ENCODE data around the gene CIAO2B. TPM values are rescaled to one million over a fixed set of nuclear protein-coding genes. Genes with fewer than 3 reads are reported as not detected.

CIAO2B gene
- total and polyA plus RNA-seq, 5 donors from 2014 or later, result 64.6 to 161 (median 143) TPM

GRCh38 chr16:66882702-66883101 lies 51.5 kb downstream of the CIAO2B start:
- peaks cover 13 to 44% (median 30%) of the 10 kb centered on the region in 4 donors for H3K4me1 Mint-ChIP-seq
- DNase-seq, result no peak
- Histone ChIP-seq H3K36me3 (ENCODE audit: control insufficient read depth, insufficient read depth, low read length) (peaks cover 20% of the 10 kb centered on the region), H3K9me3 (ENCODE audit: control insufficient read depth in 2 of 2, low read length in 2 of 2) (no peaks in the 10 kb centered on the region), H3K4me1 (ENCODE audit: control insufficient read depth, insufficient read depth, low read length, poor library complexity, severe bottlenecking) (peaks cover 22% of the 10 kb centered on the region), H3K27ac (ENCODE audit: insufficient read depth, low read length, poor library complexity, severe bottlenecking) (no peak overlapping the region), H3K4me3 (ENCODE audit: low read depth, low read length) (no peak overlapping the region), H3K27me3 (ENCODE audit: control insufficient read depth, insufficient read depth, low read length) (no peaks in the 10 kb centered on the region)
- H3K9me3 Mint-ChIP-seq, result no peaks in the 10 kb centered on the region
- peak overlapping the region in 2 of 4 donors; percentile 51 to 90 for H3K4me3 Mint-ChIP-seq
- no peaks in the 10 kb centered on the region for H3K27me3 Mint-ChIP-seq
- ATAC-seq (ENCODE audit: low read depth in 2 of 2), result no peak
- no peak overlapping the region for H3K27ac Mint-ChIP-seq
- H3K36me3 Mint-ChIP-seq, result peaks cover 19% of the 10 kb centered on the region

Other genes starting within 250 kb of the CIAO2B start
- gene CMTM4, start 237.7 kb downstream of the CIAO2B start, total RNA-seq, result 0.64 TPM
- under 1 TPM; 0.10 to 0.20 (median 0.15) TPM for gene CMTM4, start 237.7 kb downstream of the CIAO2B start, polyA plus RNA-seq
- gene DYNC1LI2, start 182.8 kb downstream of the CIAO2B start, total RNA-seq, result 91.9 TPM
- gene DYNC1LI2, start 182.8 kb downstream of the CIAO2B start, polyA plus RNA-seq, result 10 to 100 TPM; 22.4 to 30.6 (median 24.4) TPM
- 0.20 TPM for gene TERB1, start 132.8 kb downstream of the CIAO2B start, total RNA-seq
- not detected for gene TERB1, start 132.8 kb downstream of the CIAO2B start, polyA plus RNA-seq
- gene NAE1, start 103.4 kb downstream of the CIAO2B start, total RNA-seq, result 68.1 TPM
- gene NAE1, start 103.4 kb downstream of the CIAO2B start, polyA plus RNA-seq, result 10 to 100 TPM; 81.2 to 89.1 (median 86.5) TPM
- not detected for gene CA7, start 90.0 kb downstream of the CIAO2B start, total RNA-seq
- not detected for gene CA7, start 90.0 kb downstream of the CIAO2B start, polyA plus RNA-seq
- 7.1 TPM for gene PDP2, start 53.9 kb downstream of the CIAO2B start, total RNA-seq
- gene PDP2, start 53.9 kb downstream of the CIAO2B start, polyA plus RNA-seq, result 1 to 10 TPM in 3 of 4 donors, under 1 TPM in 1; 0.07 to 2.0 (median 1.7) TPM
- gene CDH16, start 15.5 kb downstream of the CIAO2B start, total RNA-seq, result not detected
- gene CDH16, start 15.5 kb downstream of the CIAO2B start, polyA plus RNA-seq, result not detected
- 0.35 TPM for gene RRAD, start 8.9 kb downstream of the CIAO2B start, total RNA-seq
- not detected for gene RRAD, start 8.9 kb downstream of the CIAO2B start, polyA plus RNA-seq
- 35.4 TPM for gene CES2, start 1.1 kb upstream of the CIAO2B start, total RNA-seq
- 10 to 100 TPM; 19.3 to 22.5 (median 19.7) TPM for gene CES2, start 1.1 kb upstream of the CIAO2B start, polyA plus RNA-seq
- 0.74 TPM for gene CES3, start 26.9 kb upstream of the CIAO2B start, total RNA-seq
- under 1 TPM; 0.10 to 0.29 (median 0.26) TPM for gene CES3, start 26.9 kb upstream of the CIAO2B start, polyA plus RNA-seq
- 11.9 TPM for gene CES4A, start 54.2 kb upstream of the CIAO2B start, total RNA-seq
- 1 to 10 TPM; 1.6 to 3.0 (median 2.7) TPM for gene CES4A, start 54.2 kb upstream of the CIAO2B start, polyA plus RNA-seq
- gene CBFB, start 94.7 kb upstream of the CIAO2B start, total RNA-seq, result 108 TPM
- 100 to 1,000 TPM in 1 of 4 donors, 10 to 100 TPM in 3; 60.9 to 104 (median 77.2) TPM for gene CBFB, start 94.7 kb upstream of the CIAO2B start, polyA plus RNA-seq
- gene PHAF1, start 175.5 kb upstream of the CIAO2B start, total RNA-seq, result 19.2 TPM
- 10 to 100 TPM; 10.0 to 12.2 (median 11.4) TPM for gene PHAF1, start 175.5 kb upstream of the CIAO2B start, polyA plus RNA-seq
- 3.4 TPM for gene B3GNT9, start 216.6 kb upstream of the CIAO2B start, total RNA-seq
- gene B3GNT9, start 216.6 kb upstream of the CIAO2B start, polyA plus RNA-seq, result 1 to 10 TPM in 3 of 4 donors, under 1 TPM in 1; 0.44 to 1.3 (median 1.2) TPM
- 50.3 TPM for gene TRADD, start 225.5 kb upstream of the CIAO2B start, total RNA-seq
- 10 to 100 TPM; 66.4 to 92.4 (median 88.1) TPM for gene TRADD, start 225.5 kb upstream of the CIAO2B start, polyA plus RNA-seq
- 16.6 TPM for gene FBXL8, start 225.6 kb upstream of the CIAO2B start, total RNA-seq
- 1 to 10 TPM; 2.5 to 6.6 (median 4.0) TPM for gene FBXL8, start 225.6 kb upstream of the CIAO2B start, polyA plus RNA-seq
- 34.4 TPM for gene HSF4, start 230.3 kb upstream of the CIAO2B start, total RNA-seq
- gene HSF4, start 230.3 kb upstream of the CIAO2B start, polyA plus RNA-seq, result not detected
- gene NOL3, start 236.1 kb upstream of the CIAO2B start, total RNA-seq, result 2.3 TPM
- gene NOL3, start 236.1 kb upstream of the CIAO2B start, polyA plus RNA-seq, result not detected
- 19.6 TPM for gene MATCAP1, start 249.6 kb upstream of the CIAO2B start, total RNA-seq
- under 1 TPM in 1 of 4 donors, not detected in 3; 0.80 TPM for gene MATCAP1, start 249.6 kb upstream of the CIAO2B start, polyA plus RNA-seq